Inferior parietal cortex (tissue), 1 donor: ENCODE results near the gene ST6GAL1.

ENCODE experiments used
- DNase-seq: peaks from one replicate; pipeline ENCODE4 v3.0.0-alpha.2; 2016; ENCODE audit errors: extremely low spot score

Gene ST6GAL1

GRCh38 chr3:187076297-187076696, 146.0 kb downstream of the ST6GAL1 start:
- DNase-seq = no peak

GRCh38 chr3:187077085-187077484, 146.8 kb downstream of the ST6GAL1 start:
- no peak for DNase-seq

- DNase-seq = no peak
Observed at GRCh38 chr3:187077537-187077936, 147.2 kb downstream of the ST6GAL1 start.

- DNase-seq = no peak
Observed at GRCh38 chr3:187079090-187080022, 149.0 kb downstream of the ST6GAL1 start.

- DNase-seq = no peak
Observed at GRCh38 chr3:187080799-187081450, 150.6 kb downstream of the ST6GAL1 start.

GRCh38 chr3:187082758-187083375, 152.5 kb downstream of the ST6GAL1 start:
- DNase-seq = no peak

- DNase-seq = no peak
Observed at GRCh38 chr3:187084126-187084525, 153.8 kb downstream of the ST6GAL1 start.

- no peak for DNase-seq
Observed at GRCh38 chr3:187084580-187084979, 154.3 kb downstream of the ST6GAL1 start.

GRCh38 chr3:187085021-187085666, 154.8 kb downstream of the ST6GAL1 start:
- no peak for DNase-seq

- DNase-seq = no peak
Observed at GRCh38 chr3:187085933-187086332, 155.6 kb downstream of the ST6GAL1 start.

GRCh38 chr3:187086831-187087230, 156.5 kb downstream of the ST6GAL1 start:
- no peak for DNase-seq

- DNase-seq = no peak
Observed at GRCh38 chr3:187088701-187089100, 158.4 kb downstream of the ST6GAL1 start.

GRCh38 chr3:187093320-187093719, 163.0 kb downstream of the ST6GAL1 start:
- no peak for DNase-seq

GRCh38 chr3:187098923-187099512, 168.7 kb downstream of the ST6GAL1 start:
- no peak for DNase-seq

- DNase-seq = peak; percentile 34
Observed at GRCh38 chr3:187101184-187102072, 171.1 kb downstream of the ST6GAL1 start.

- DNase-seq = no peak
Observed at GRCh38 chr3:187102073-187102634, 171.8 kb downstream of the ST6GAL1 start.

- DNase-seq = no peak
Observed at GRCh38 chr3:187103251-187103650, 172.9 kb downstream of the ST6GAL1 start.

- no peak for DNase-seq
Observed at GRCh38 chr3:187104342-187104741, 174.0 kb downstream of the ST6GAL1 start.

GRCh38 chr3:187104933-187105332, 174.6 kb downstream of the ST6GAL1 start:
- DNase-seq = no peak

GRCh38 chr3:187105700-187106099, 175.4 kb downstream of the ST6GAL1 start:
- no peak for DNase-seq
